ENCODE results near the gene F13A1.

Gene F13A1

GRCh38 chr6:6191476-6191875 is 129.0 kb downstream of the F13A1 start:
- DNase-seq, result no peak

DNA sequence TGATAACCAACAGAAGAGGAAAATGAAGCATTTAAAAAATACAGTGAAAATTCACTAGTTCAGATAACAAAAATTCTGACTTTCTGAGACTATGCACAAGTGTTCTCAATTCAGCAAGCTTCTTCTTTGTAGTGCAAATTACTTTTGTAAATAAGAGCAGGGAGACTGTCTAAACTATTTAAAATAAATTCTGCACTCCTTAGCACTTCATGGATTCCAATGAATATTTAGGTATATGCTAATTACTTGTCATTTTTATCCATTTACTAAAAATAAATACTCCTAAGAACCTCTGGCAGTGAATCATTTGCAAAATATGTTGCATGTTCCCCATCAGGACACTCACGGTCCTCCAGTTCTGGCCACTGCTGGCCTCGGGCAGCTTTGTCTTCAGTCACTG is 139.8 kb downstream of the F13A1 start:
- no peak for DNase-seq

- no peak for DNase-seq
Measured at GRCh38 chr6:6179858-6180623, 140.4 kb downstream of the F13A1 start.

DNA sequence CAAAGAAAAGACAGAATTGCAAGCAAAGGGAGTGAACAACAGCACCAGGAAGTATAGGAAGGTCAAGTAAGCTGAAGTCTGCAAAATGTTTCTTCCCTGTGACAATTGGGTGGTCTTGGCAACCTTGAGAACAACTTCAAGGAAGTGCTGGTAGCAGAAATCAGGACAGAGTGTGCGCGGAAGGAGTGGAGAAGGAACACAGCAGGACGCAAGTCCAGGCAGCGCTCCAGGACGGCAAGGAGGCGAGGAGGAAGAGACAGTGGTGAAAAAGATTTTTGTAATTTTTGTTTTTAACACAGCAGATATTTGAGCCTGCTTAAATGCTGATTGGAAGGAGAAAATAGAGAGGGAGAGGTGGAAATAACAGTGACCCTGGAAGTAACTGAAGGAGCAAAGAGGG is 141.7 kb downstream of the F13A1 start:
- DNase-seq, result no peak

GRCh38 chr6:6177754-6178153 is 142.7 kb downstream of the F13A1 start:
- DNase-seq, result no peak

DNA sequence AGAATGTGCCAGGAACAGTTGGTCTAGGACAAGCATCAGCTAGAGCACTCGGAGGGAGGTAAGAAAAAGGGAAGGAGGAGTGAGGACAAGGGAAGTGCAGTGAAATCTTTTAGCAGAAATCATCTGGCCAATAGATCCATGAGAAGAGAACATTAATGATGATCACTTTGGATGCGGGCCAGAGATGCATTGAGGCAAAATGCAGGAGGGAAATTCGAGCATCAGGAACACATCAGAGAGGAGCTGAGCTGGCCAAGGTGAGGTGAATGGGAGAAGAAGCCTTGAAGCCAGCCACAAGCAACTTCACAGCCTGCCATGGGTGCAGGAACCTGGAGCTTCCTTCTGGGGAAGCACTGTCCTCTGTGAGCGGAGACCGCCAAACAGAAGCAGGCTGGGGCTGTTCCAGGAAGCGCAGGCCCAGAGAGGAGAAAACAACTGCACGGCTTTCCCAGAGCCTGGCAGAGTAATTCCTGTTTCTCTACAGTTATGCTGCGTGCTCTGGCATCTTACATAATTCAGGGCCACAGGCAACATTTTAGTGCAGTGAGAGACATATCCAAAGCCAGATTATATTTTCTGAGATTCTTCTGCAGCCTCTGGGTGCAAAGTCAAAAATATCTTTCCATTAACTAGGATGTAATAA is 143.8 kb downstream of the F13A1 start:
- no peak for DNase-seq

DNA sequence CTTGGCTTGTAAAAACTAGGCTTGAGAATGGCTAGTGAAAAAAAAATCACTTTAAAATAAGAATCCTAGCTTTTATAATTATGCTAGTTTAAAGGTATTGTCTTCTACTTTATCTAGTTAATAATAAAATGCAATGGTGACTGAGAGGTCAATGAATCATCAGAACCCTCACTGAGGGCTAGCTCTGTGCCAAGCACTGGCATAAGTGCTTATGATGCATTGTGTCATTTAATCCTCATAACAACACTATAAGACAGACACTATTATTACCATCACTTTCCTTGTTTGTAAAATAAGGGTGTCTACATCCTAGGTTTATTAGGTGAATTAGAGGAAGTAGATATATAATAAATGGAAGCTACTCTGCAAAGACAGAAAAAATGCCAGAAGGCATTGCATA is 144.3 kb downstream of the F13A1 start:
- no peak for DNase-seq

DNA sequence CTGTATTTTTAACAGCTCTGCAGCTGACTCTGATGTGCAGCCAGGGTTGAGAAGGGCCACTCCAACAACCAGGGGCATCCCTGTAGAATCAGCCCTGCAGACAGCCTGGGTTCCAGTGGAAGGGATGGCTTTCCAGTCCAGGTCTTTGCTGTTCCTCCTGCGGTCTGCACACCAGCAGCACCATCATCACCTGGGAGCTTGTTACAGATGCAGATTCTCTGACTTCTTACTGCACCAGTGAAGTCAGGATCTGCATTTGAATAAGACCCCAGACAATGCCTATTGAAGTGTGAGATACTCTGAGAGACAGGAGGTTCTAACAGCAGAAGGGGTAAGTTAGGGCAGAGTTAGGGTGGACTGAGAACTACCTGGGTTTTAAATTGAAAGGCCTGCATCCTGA is 151.3 kb downstream of the F13A1 start:
- no peak for DNase-seq

DNA sequence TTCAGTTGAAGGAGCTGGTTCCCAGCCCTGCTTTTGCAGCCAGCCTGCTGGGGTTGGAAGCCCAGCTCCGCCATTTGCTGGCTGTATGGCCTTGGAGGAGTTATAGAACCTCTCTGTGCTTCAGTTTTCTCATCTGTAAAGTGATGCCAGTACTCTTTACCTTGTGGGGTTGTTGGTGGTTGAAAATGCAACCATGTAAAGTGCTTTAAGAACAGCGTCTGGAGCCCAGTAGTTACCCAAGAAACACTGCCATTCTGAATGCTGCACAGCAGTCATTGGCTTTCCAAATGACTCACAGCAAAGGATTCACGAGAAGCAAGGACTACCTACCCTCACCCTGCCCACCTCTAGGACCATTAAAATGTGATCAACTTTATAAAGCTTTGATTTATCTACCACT is 154.4 kb downstream of the F13A1 start:
- no peak for DNase-seq

- no peak for DNase-seq
Measured at GRCh38 chr6:6164367-6164766, 156.1 kb downstream of the F13A1 start.

DNA sequence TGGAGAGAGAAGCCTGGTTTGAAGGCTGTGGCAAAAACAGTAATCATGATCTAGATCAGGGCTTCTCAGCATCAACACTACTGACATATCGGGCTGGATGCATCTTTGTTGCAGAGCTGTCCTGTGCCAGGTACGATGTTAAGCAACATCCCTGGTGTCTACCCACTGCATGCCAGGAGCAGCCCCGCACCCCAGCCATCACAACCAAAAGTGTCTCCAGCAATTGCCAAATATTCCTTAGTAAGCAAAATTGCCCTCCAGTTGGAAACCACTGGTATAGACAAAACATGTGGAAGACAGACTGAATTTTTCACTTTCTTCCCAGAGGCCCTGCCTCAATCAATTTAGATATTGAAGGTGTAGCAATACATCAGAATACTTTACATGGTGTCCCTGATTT is 166.1 kb downstream of the F13A1 start:
- no peak for DNase-seq

DNA sequence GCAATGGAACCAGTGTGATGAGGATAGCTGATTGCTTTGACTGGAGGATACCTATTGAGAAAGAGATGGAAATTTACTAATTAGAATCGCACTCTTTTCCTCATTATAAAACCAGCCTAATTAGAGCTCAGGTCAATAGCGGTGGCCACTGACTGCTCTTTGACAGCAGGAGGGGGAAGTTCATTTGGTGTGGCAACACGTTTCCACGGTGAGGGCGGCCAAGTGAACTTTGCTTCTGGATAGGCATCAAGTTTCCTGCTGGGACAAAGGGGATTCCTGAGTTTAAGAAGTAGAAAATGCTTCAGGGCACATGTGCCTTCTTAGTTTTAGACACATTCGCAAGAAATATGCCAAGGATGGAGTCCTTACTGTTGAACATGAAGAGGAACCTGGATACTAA is 168.4 kb downstream of the F13A1 start:
- no peak for DNase-seq

DNA sequence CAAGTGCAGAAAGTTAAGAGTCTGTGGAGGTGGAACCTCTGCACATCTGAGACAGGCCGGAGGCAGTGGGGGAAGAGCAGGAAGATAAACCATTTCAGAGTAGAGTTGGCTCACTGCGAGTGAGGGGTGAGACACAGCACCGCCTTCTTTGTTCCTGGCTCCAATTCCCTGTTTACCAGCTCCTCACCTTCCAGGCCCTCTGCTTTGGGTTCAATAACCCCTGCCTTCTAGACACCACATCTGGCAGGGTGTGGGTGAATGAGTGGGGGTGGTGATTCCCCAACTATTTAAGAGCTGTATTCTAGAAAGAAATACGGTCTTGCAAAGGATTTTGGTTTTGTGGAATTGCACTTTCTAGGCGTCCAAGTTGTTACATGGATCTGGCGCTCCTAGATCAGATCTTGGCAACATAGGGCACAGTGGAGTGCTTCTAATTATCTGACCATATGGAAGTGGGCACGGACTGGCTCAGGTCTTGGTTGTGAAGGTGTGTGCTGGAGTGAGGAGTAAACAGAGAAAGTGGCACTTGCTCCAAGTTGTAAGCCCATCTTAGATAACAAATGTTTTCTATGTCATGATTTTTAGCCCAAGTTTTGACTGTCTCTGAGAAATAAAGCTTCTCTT is 172.2 kb downstream of the F13A1 start:
- DNase-seq, result no peak

GRCh38 chr6:6131492-6132109 is 188.9 kb downstream of the F13A1 start:
- no peak for DNase-seq

DNA sequence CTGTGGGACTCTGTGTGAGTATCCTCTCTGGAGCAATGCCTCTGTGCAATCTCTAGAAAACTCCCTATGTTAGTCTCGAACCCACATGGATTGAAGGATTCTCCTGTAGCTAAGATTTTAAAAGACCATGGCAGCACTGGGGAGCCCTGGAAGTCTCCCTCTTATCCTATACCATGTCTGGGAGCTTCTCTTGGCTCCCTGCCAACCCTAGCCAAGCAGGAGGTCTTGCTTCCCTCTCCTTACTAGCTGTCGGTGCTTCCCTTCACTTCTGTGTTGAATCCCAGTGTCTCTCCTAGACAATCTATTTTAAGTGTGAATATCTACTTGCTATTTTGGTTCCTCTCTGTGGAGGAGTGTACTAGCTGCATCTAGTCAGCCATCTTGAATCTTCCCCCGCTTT is 195.0 kb downstream of the F13A1 start:
- DNase-seq, result no peak

DNA sequence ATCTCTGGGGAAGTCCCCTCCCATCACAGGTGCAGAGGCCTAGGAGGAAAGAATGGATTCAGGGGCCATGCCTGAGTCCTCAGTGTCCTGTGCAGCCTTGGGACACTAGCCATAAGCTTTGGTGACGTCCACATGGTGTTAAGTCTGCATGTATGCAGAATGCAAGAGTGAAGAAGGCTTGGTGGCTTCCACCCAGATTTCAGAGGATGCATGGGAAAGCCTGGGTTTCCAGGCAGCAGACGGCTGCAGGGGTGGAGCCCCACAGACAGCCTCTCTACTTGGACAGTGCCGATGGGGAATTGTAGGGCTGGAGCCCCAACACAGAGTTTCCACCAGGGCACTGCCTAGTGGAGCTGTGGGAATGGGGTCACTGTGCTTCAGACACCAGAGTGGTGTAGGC is 196.7 kb downstream of the F13A1 start:
- DNase-seq, result no peak

DNA sequence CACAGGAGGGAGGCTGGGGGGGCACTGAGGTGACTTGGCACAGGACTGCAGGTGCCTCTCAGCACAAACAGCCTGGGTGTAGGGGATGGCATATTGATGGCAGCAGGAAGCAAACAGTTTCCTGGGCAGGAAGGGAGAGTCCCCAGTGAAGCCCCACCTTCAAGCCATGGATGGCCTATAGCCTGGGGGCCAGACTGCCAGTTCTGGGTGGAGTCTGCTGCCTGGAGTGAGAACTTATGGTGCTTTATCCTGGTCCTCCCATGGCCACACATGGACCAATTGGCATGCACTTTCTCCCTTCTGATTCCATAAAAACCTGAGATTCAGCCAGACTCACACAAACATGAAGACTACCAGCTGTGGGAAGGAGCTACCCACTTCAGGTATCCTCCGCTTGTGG is 198.5 kb downstream of the F13A1 start:
- no peak for DNase-seq

DNA sequence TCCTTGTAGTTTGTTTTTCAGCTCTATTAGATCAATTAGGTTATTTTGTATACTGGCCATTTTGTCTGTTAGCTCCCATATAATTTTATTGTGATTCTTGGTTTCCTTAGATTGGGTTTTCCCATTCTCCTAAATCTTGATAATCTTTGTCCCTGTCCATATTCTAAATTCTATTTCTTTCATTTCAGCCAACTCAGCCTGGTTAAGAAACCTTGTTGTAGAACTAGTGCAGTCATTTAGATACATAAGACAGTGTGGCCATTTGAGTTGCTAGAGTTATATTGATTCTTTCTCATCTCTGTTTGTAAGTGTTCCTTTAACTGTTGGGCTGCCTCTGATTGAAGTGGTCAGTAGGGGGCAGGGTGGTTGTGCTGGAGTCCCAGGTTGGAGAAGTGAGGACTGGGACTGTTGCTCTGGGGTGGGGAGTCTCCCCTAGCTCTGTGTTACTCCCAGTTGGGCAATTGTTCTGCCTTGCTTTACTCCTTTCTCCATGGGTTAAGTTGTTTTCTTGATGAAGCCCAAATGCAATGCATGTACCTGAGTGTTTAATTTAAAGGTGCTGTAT is 214.9 kb downstream of the F13A1 start:
- DNase-seq, result no peak
